Measurements from ENCODE around the gene ARHGAP32.
"Not testable (repeated sequence)": the region's sequence is repeated elsewhere in the genome, so short reads cannot be mapped to it uniquely, and the experiment has no call there.

Gene ARHGAP32

GRCh38 chr11:128927683-128928336 lies 264.3 kb downstream of the ARHGAP32 start:
- no peaks in the 10 kb centered on the region for H3K36me3 ChIP-seq (ENCODE audit: insufficient read depth, low read length)
- no peak overlapping the region for H3K4me3 ChIP-seq (ENCODE audit: low read depth in 1 of 2, low read length in 2 of 2)
- no peaks in the 10 kb centered on the region for H3K4me1 ChIP-seq (ENCODE audit: insufficient read depth, low read length)
- no peak overlapping the region for H3K27ac ChIP-seq (ENCODE audit: low read depth, low read length)
- H3K27me3 ChIP-seq (ENCODE audit: control insufficient read depth in 1 of 2, insufficient read depth in 2 of 2, low read length in 2 of 2), result no peaks in the 10 kb centered on the region
- no peaks in the 10 kb centered on the region for H3K9me3 ChIP-seq (ENCODE audit: low read length)
- H3K9ac ChIP-seq (ENCODE audit: low read length), result no peak overlapping the region

GRCh38 chr11:128927108-128927461 lies 265.0 kb downstream of the ARHGAP32 start:
- H3K27ac ChIP-seq (ENCODE audit: low read depth, low read length), result no peak overlapping the region
- no peaks in the 10 kb centered on the region for H3K27me3 ChIP-seq (ENCODE audit: control insufficient read depth in 1 of 2, insufficient read depth in 2 of 2, low read length in 2 of 2)
- no peaks in the 10 kb centered on the region for H3K9me3 ChIP-seq (ENCODE audit: low read length)

GRCh38 chr11:128926437-128927107 lies 265.6 kb downstream of the ARHGAP32 start:
- Histone ChIP-seq H3K27me3 (ENCODE audit: control insufficient read depth in 1 of 2, insufficient read depth in 2 of 2, low read length in 2 of 2) (no peaks in the 10 kb centered on the region), H3K4me3 (ENCODE audit: low read depth in 1 of 2, low read length in 2 of 2) (no peak overlapping the region), H3K27ac (ENCODE audit: low read depth, low read length) (no peak overlapping the region), H3K9me3 (ENCODE audit: low read length) (no peaks in the 10 kb centered on the region), H3K36me3 (ENCODE audit: insufficient read depth, low read length) (no peaks in the 10 kb centered on the region), H3K4me1 (ENCODE audit: insufficient read depth, low read length) (no peaks in the 10 kb centered on the region), H3K9ac (ENCODE audit: low read length) (no peak overlapping the region)

More at GRCh38 chr11:128927108-128927461, 265.0 kb downstream of the ARHGAP32 start:
- Histone ChIP-seq H3K4me1 (ENCODE audit: insufficient read depth, low read length) (no peaks in the 10 kb centered on the region), H3K36me3 (ENCODE audit: insufficient read depth, low read length) (no peaks in the 10 kb centered on the region), H3K9ac (ENCODE audit: low read length) (no peak overlapping the region), H3K4me3 (ENCODE audit: low read depth in 1 of 2, low read length in 2 of 2) (no peak overlapping the region)

GRCh38 chr11:128926000-128926399 lies 266.1 kb downstream of the ARHGAP32 start:
- H3K36me3 ChIP-seq (ENCODE audit: insufficient read depth, low read length), result no peaks in the 10 kb centered on the region
- H3K9ac ChIP-seq (ENCODE audit: low read length), result no peak overlapping the region

GRCh38 chr11:128925250-128925600 lies 266.9 kb downstream of the ARHGAP32 start:
- Histone ChIP-seq H3K4me3 (ENCODE audit: low read depth in 1 of 2, low read length in 2 of 2) (no peak overlapping the region), H3K9me3 (ENCODE audit: low read length) (no peaks in the 10 kb centered on the region), H3K36me3 (ENCODE audit: insufficient read depth, low read length) (no peaks in the 10 kb centered on the region), H3K4me1 (ENCODE audit: insufficient read depth, low read length) (no peaks in the 10 kb centered on the region), H3K27ac (ENCODE audit: low read depth, low read length) (no peak overlapping the region), H3K27me3 (ENCODE audit: control insufficient read depth in 1 of 2, insufficient read depth in 2 of 2, low read length in 2 of 2) (no peaks in the 10 kb centered on the region), H3K9ac (ENCODE audit: low read length) (no peak overlapping the region)

More at GRCh38 chr11:128926000-128926399, 266.1 kb downstream of the ARHGAP32 start:
- H3K4me1 ChIP-seq (ENCODE audit: insufficient read depth, low read length), result no peaks in the 10 kb centered on the region
- H3K4me3 ChIP-seq (ENCODE audit: low read depth in 1 of 2, low read length in 2 of 2), result no peak overlapping the region
- H3K9me3 ChIP-seq (ENCODE audit: low read length), result no peaks in the 10 kb centered on the region
- no peak overlapping the region for H3K27ac ChIP-seq (ENCODE audit: low read depth, low read length)
- no peaks in the 10 kb centered on the region for H3K27me3 ChIP-seq (ENCODE audit: control insufficient read depth in 1 of 2, insufficient read depth in 2 of 2, low read length in 2 of 2)

- no peaks in the 10 kb centered on the region for H3K9me3 ChIP-seq (ENCODE audit: low read length)
- no peaks in the 10 kb centered on the region for H3K36me3 ChIP-seq (ENCODE audit: insufficient read depth, low read length)
- H3K27me3 ChIP-seq (ENCODE audit: control insufficient read depth in 1 of 2, insufficient read depth in 2 of 2, low read length in 2 of 2), result no peaks in the 10 kb centered on the region
- H3K4me3 ChIP-seq (ENCODE audit: low read depth in 1 of 2, low read length in 2 of 2), result no peak overlapping the region
- H3K9ac ChIP-seq (ENCODE audit: low read length), result no peak overlapping the region
- H3K4me1 ChIP-seq (ENCODE audit: insufficient read depth, low read length), result no peaks in the 10 kb centered on the region
- no peak overlapping the region for H3K27ac ChIP-seq (ENCODE audit: low read depth, low read length)
Measured at GRCh38 chr11:128924510-128925249, 267.4 kb downstream of the ARHGAP32 start.

GRCh38 chr11:128924104-128924503 lies 268.0 kb downstream of the ARHGAP32 start:
- Histone ChIP-seq H3K4me1 (ENCODE audit: insufficient read depth, low read length) (no peaks in the 10 kb centered on the region), H3K36me3 (ENCODE audit: insufficient read depth, low read length) (no peaks in the 10 kb centered on the region), H3K9me3 (ENCODE audit: low read length) (no peaks in the 10 kb centered on the region)

GRCh38 chr11:128921793-128922192 lies 270.3 kb downstream of the ARHGAP32 start:
- Histone ChIP-seq H3K4me1 (ENCODE audit: insufficient read depth, low read length) (no peaks in the 10 kb centered on the region), H3K4me3 (ENCODE audit: low read depth in 1 of 2, low read length in 2 of 2) (no peak overlapping the region), H3K36me3 (ENCODE audit: insufficient read depth, low read length) (no peaks in the 10 kb centered on the region), H3K9me3 (ENCODE audit: low read length) (no peaks in the 10 kb centered on the region), H3K27ac (ENCODE audit: low read depth, low read length) (no peak overlapping the region), H3K9ac (ENCODE audit: low read length) (no peak overlapping the region), H3K27me3 (ENCODE audit: control insufficient read depth in 1 of 2, insufficient read depth in 2 of 2, low read length in 2 of 2) (no peaks in the 10 kb centered on the region)

More at GRCh38 chr11:128924104-128924503, 268.0 kb downstream of the ARHGAP32 start:
- no peaks in the 10 kb centered on the region for H3K27me3 ChIP-seq (ENCODE audit: control insufficient read depth in 1 of 2, insufficient read depth in 2 of 2, low read length in 2 of 2)
- no peak overlapping the region for H3K9ac ChIP-seq (ENCODE audit: low read length)
- H3K4me3 ChIP-seq (ENCODE audit: low read depth in 1 of 2, low read length in 2 of 2), result no peak overlapping the region
- H3K27ac ChIP-seq (ENCODE audit: low read depth, low read length), result no peak overlapping the region

- Histone ChIP-seq H3K9ac (ENCODE audit: low read length) (no peak overlapping the region), H3K4me1 (ENCODE audit: insufficient read depth, low read length) (no peaks in the 10 kb centered on the region), H3K9me3 (ENCODE audit: low read length) (no peaks in the 10 kb centered on the region), H3K27me3 (ENCODE audit: control insufficient read depth in 1 of 2, insufficient read depth in 2 of 2, low read length in 2 of 2) (no peaks in the 10 kb centered on the region), H3K27ac (ENCODE audit: low read depth, low read length) (no peak overlapping the region), H3K4me3 (ENCODE audit: low read depth in 1 of 2, low read length in 2 of 2) (no peak overlapping the region), H3K36me3 (ENCODE audit: insufficient read depth, low read length) (no peaks in the 10 kb centered on the region)
Measured at GRCh38 chr11:128920666-128921065, 271.5 kb downstream of the ARHGAP32 start.

- not testable (repeated sequence) for H3K36me3 ChIP-seq (ENCODE audit: insufficient read depth, low read length); H3K4me1 ChIP-seq (ENCODE audit: insufficient read depth, low read length); H3K27ac ChIP-seq (ENCODE audit: low read depth, low read length); H3K27me3 ChIP-seq (ENCODE audit: control insufficient read depth in 1 of 2, insufficient read depth in 2 of 2, low read length in 2 of 2); H3K9ac ChIP-seq (ENCODE audit: low read length); H3K4me3 ChIP-seq (ENCODE audit: low read depth in 1 of 2, low read length in 2 of 2); H3K9me3 ChIP-seq (ENCODE audit: low read length)
Measured at GRCh38 chr11:128919635-128920034, 272.5 kb downstream of the ARHGAP32 start.

GRCh38 chr11:128919216-128919615 lies 272.9 kb downstream of the ARHGAP32 start:
- Histone ChIP-seq H3K4me3 (ENCODE audit: low read depth in 1 of 2, low read length in 2 of 2) (no peak overlapping the region), H3K9me3 (ENCODE audit: low read length) (no peaks in the 10 kb centered on the region), H3K4me1 (ENCODE audit: insufficient read depth, low read length) (no peaks in the 10 kb centered on the region), H3K27ac (ENCODE audit: low read depth, low read length) (no peak overlapping the region), H3K36me3 (ENCODE audit: insufficient read depth, low read length) (no peaks in the 10 kb centered on the region), H3K9ac (ENCODE audit: low read length) (no peak overlapping the region), H3K27me3 (ENCODE audit: control insufficient read depth in 1 of 2, insufficient read depth in 2 of 2, low read length in 2 of 2) (no peaks in the 10 kb centered on the region)

Measured in muscle layer of colon (tissue), 2 donors.